RWPE1 (cell line): ENCODE data around the gene BABAM2.

ENCODE experiments used
- CTCF ChIA-PET: fragments of 350-600 bp; sonication (Branson Sonifier 250); formaldehyde crosslinking; extraction: SDS; loops from one replicate; lab custom pipeline; 2021; lab: Yijun Ruan, JAX
- POLR2A ChIA-PET: fragments of 400-600 bp; formaldehyde crosslinking; extraction: SDS; loops from one replicate; lab custom pipeline; 2020; ENCODE audit warnings: antibody characterized with exemption; ENCODE audit not compliant: low non-redundant PET; lab: Yijun Ruan, JAX
- DNase-seq: peaks from one replicate; pipeline ENCODE4 v3.0.0; 2012; ENCODE audit warnings: low spot score
- H3K27ac ChIP-seq: fragments of 450-650 bp; 2 replicates; pipeline ENCODE4 v1.5.1; 2017
- CTCF ChIP-seq: fragments of 450-650 bp; conservative IDR thresholded peaks from 2 replicates; pipeline ENCODE4 v1.5.1; 2017; ENCODE audit warnings: low read depth, mild to moderate bottlenecking

BABAM2 gene

GRCh38 chr2:28219758-28220368 is 329.3 kb downstream of the BABAM2 start:
- no peak for TF ChIP-seq CTCF
- ChIA-PET CTCF (interaction anchor here (0.6 to 0.7 kb wide), 2 partner anchors 30 to 1258 kb away, joined by 3 read pairs; no protein-coding TSS in a partner anchor), POLR2A (no interaction called here)
- DNase-seq = no peak
- H3K27ac ChIP-seq = no peak overlapping the region

GRCh38 chr2:28224648-28225472 is 334.3 kb downstream of the BABAM2 start:
- POLR2A ChIA-PET = interaction anchor here (0.6 kb wide), 1 partner anchor 153 kb away, joined by 3 read pairs; no protein-coding TSS in a partner anchor
- CTCF ChIA-PET = no interaction called here
- peak overlapping the region; percentile 75 for H3K27ac ChIP-seq
- no peak for TF ChIP-seq CTCF
- peak; percentile 18 for DNase-seq

- no peak for TF ChIP-seq CTCF
- peak overlapping the region; percentile 75 for H3K27ac ChIP-seq
- DNase-seq = no peak
- CTCF ChIA-PET = no interaction called here
- POLR2A ChIA-PET = no interaction called here
These were observed 335.0 kb downstream of the BABAM2 start for GRCh38 chr2:28225473-28226080.

- CTCF ChIA-PET = interaction anchor here (0.5 kb wide), 1 partner anchor 515 kb away, joined by 3 read pairs; no protein-coding TSS in a partner anchor
- POLR2A ChIA-PET = no interaction called here
These were observed 336.0 kb downstream of the BABAM2 start for GRCh38 chr2:28226558-28226957.

GRCh38 chr2:28227498-28227897 is 337.0 kb downstream of the BABAM2 start:
- ChIA-PET CTCF (no interaction called here), POLR2A (no interaction called here)

More at GRCh38 chr2:28226558-28226957, 336.0 kb downstream of the BABAM2 start:
- no peak for DNase-seq
- H3K27ac ChIP-seq = no peak overlapping the region
- no peak for TF ChIP-seq CTCF

More at GRCh38 chr2:28227498-28227897, 337.0 kb downstream of the BABAM2 start:
- no peak for DNase-seq
- no peak overlapping the region for H3K27ac ChIP-seq
- TF ChIP-seq CTCF = no peak
